GM23338 (cell line): ENCODE measurements around the gene NFATC1. TPM values are rescaled to one million over a fixed set of nuclear protein-coding genes. Genes with fewer than 3 reads are reported as not detected.

Experiments
- ATAC-seq: fragments of 200-7000 bp; cut with Tn5 transposase; 3 replicates; pipeline ENCODE4 v1.9.1; 2020
- DNase-seq: peaks from one replicate; pipeline ENCODE4 v3.0.0-alpha.2; 2015; ENCODE audit warnings: low spot score
- H2AFZ ChIP-seq: fragments of 200-600 bp; sonication (generic); 2 replicates; pipeline ENCODE4 v1.8.0; 2016; ENCODE audit warnings: antibody characterized with exemption, mild to moderate bottlenecking, moderate library complexity
- H3F3A ChIP-seq: fragments of 200-600 bp; sonication (generic); replicated peaks from 2 replicates; pipeline ENCODE4 v1.8.0; 2017; ENCODE audit warnings: antibody characterized with exemption, mixed run types, low read depth
- H3K27ac ChIP-seq: fragments of 200-600 bp; sonication (generic); 2 replicates; pipeline ENCODE4 v1.6.1; 2016; ENCODE audit warnings: low read depth
- H3K27me3 ChIP-seq: fragments of 200-600 bp; sonication (generic); 2 replicates; pipeline ENCODE4 v1.8.0; 2016; ENCODE audit warnings: mild to moderate bottlenecking, mixed run types, moderate library complexity; ENCODE audit not compliant: insufficient read depth
- H3K36me3 ChIP-seq: fragments of 200-600 bp; sonication (generic); 2 replicates; pipeline ENCODE4 v1.8.0; 2016; ENCODE audit warnings: mild to moderate bottlenecking; ENCODE audit not compliant: insufficient read depth
- H3K4me1 ChIP-seq: fragments of 200-600 bp; sonication (generic); 2 replicates; pipeline ENCODE4 v1.8.0; 2016; ENCODE audit warnings: mild to moderate bottlenecking, moderate library complexity; ENCODE audit not compliant: insufficient read depth
- H3K4me2 ChIP-seq: fragments of 200-600 bp; sonication (generic); 2 replicates; pipeline ENCODE4 v1.7.1; 2017; ENCODE audit warnings: mixed run types
- H3K4me3 ChIP-seq: fragments of 200-600 bp; sonication (generic); 2 replicates; pipeline ENCODE4 v1.6.1; 2016; ENCODE audit warnings: mixed run types
- H3K79me2 ChIP-seq: fragments of 200-600 bp; sonication (generic); replicated peaks from 2 replicates; pipeline ENCODE4 v1.8.0; 2017; ENCODE audit warnings: mild to moderate bottlenecking; ENCODE audit not compliant: insufficient read depth
- H3K9me2 ChIP-seq: fragments of 200-600 bp; sonication (generic); 2 replicates; pipeline ENCODE4 v1.8.0; 2017; ENCODE audit not compliant: insufficient read depth
- H4K20me1 ChIP-seq: fragments of 200-600 bp; sonication (generic); replicated peaks from 2 replicates; pipeline ENCODE4 v1.8.0; 2017; ENCODE audit warnings: mild to moderate bottlenecking; ENCODE audit not compliant: insufficient read depth
- H3K27ac Mint-ChIP-seq: 2 replicates; pipeline ENCODE4 v1.8.0; 2020; ENCODE audit warnings: inconsistent platforms, mild to moderate bottlenecking, moderate library complexity, mixed read lengths
- H3K27me3 Mint-ChIP-seq: 3 replicates; pipeline ENCODE4 v1.8.0; 2022; ENCODE audit warnings: low read depth, mild to moderate bottlenecking, moderate library complexity, mixed read lengths, inconsistent platforms; ENCODE audit not compliant: insufficient read depth, poor library complexity
- H3K36me3 Mint-ChIP-seq: 3 replicates; pipeline ENCODE4 v1.8.0; 2021; ENCODE audit warnings: low read depth, mild to moderate bottlenecking, inconsistent platforms, moderate library complexity, mixed read lengths
- H3K4me1 Mint-ChIP-seq: 3 replicates; pipeline ENCODE4 v1.8.0; 2020; ENCODE audit warnings: mild to moderate bottlenecking, inconsistent platforms, mixed read lengths
- H3K4me3 Mint-ChIP-seq: 3 replicates; pipeline ENCODE4 v1.8.0; 2021; ENCODE audit warnings: moderate library complexity, mild to moderate bottlenecking, inconsistent platforms, mixed read lengths
- H3K9me3 Mint-ChIP-seq: 3 replicates; pipeline ENCODE4 v1.8.0; 2020; ENCODE audit warnings: moderate library complexity, mild to moderate bottlenecking, inconsistent platforms, mixed read lengths
- CREB1 ChIP-seq: fragments of 250-450 bp; sonication (Bioruptor Pico); IDR thresholded peaks from 2 replicates; pipeline ENCODE4 v1.5.0; 2020; ENCODE audit warnings: low read depth, mild to moderate bottlenecking, moderate library complexity
- EZH2 ChIP-seq: fragments of 200-600 bp; sonication (generic); IDR thresholded peaks from one replicate; pipeline ENCODE4 v1.8.0; 2017; ENCODE audit warnings: antibody characterized with exemption, mild to moderate bottlenecking, low read depth; ENCODE audit not compliant: unreplicated experiment
- EZH2phosphoT487 ChIP-seq: fragments of 200-600 bp; sonication (generic); IDR thresholded peaks from one replicate; pipeline ENCODE4 v1.8.1; 2018; ENCODE audit warnings: antibody characterized with exemption; ENCODE audit not compliant: unreplicated experiment
- NANOG ChIP-seq: IDR thresholded peaks from 2 replicates; pipeline ENCODE4 v1.6.1; 2016; ENCODE audit warnings: antibody characterized with exemption, borderline replicate concordance
- POLR2AphosphoS5 ChIP-seq: IDR thresholded peaks from 2 replicates; pipeline ENCODE4 v1.6.1; 2016; ENCODE audit warnings: antibody characterized with exemption, low read depth
- STAT1 ChIP-seq: IDR thresholded peaks from one replicate; pipeline ENCODE4 v1.6.1; 2016; ENCODE audit warnings: antibody characterized with exemption; ENCODE audit not compliant: unreplicated experiment
- ZNF114 ChIP-seq: fragments of 250-450 bp; sonication (Bioruptor Pico); IDR thresholded peaks from 2 replicates; pipeline ENCODE4 v1.5.0; 2020; ENCODE audit warnings: mild to moderate bottlenecking, moderate library complexity
- ZNF331 ChIP-seq: fragments of 250-450 bp; sonication (Bioruptor Pico); IDR thresholded peaks from 2 replicates; pipeline ENCODE4 v1.5.0; 2020; ENCODE audit warnings: low read depth, mild to moderate bottlenecking, moderate library complexity
- polyA plus RNA-seq: library from polyadenylated mRNA; unstranded; fragments of >200 nt; fragmentation: Nextera tagmentation; extraction: Ambion mirVana; gene quantifications from 2 replicates; pipeline ENCODE4 v1.2.1, GENCODE V29; 2016
- total RNA-seq: library from RNA; depleted of rRNA; stranded (reverse); fragments of >200 nt; shearing (Covaris generic); gene quantifications from 2 replicates; pipeline ENCODE4 v1.2.3, GENCODE V29; 2014
- TF ChIP-seq, protein P1 (sequence below), 2 experiments: fragments of 200-600 bp in 1 of 2; sonication (generic) in 1 of 2; conservative IDR thresholded peaks; 2 replicates each; pipeline versions ENCODE4 v1.5.1 to v1.6.1; 2016 to 2017; ENCODE audit warnings: antibody characterized with exemption in 2 of 2, low read depth in 2 of 2, mild to moderate bottlenecking in 2 of 2, moderate library complexity in 1 of 2
- TF ChIP-seq, protein P2 (sequence below): IDR thresholded peaks from one replicate; pipeline ENCODE4 v1.6.1; 2018; ENCODE audit warnings: antibody characterized with exemption; ENCODE audit not compliant: unreplicated experiment
- TF ChIP-seq, protein P3 (sequence below): IDR thresholded peaks from 2 replicates; pipeline ENCODE4 v1.6.1; 2016; ENCODE audit warnings: antibody characterized with exemption
- TF ChIP-seq, protein P4 (sequence below): fragments of 250-450 bp; sonication (Bioruptor Pico); IDR thresholded peaks from 2 replicates; pipeline ENCODE4 v1.5.0; 2020; ENCODE audit warnings: mild to moderate bottlenecking, moderate library complexity

The NFATC1 gene
- total and polyA plus RNA-seq, 2 experiments from 2014 or later = 3.9 to 6.4 TPM

DNA sequence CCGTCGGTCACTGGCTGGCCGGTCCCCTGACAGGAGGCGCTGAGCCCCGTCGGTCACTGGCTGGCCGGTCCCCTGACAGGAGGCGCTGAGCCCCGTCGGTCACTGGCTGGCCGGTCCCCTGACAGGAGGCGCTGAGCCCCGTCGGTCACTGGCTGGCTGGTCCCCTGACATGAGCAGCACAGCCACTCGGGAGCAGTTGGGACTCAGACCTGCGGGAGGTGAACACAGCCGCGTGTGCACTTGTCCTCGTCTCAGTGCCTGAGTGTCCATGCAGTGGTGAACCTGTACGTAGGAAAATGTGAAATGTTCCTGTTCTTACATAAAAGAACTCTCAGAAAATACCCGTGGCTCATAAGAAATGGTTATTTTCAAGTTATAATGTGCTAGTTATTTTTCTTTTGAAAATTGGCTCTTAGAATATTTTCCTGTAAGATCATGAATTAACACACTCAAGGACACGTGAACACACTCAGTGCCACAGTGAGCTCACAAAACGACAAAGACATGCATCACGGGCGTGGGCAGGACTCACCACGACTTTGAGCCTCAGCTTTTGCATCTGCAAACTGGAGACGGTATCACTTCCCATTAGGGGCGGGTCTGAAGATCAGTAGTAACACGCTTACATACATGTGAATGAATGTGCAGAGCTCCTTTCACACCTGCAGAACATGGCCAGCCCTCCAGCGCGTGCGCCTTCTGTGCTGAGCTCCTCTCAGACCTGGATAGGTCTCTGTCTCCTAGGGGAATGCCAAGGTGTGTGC, 21.1 kb upstream of the NFATC1 start:
- ATAC-seq (no peak), DNase-seq (no peak)
- no peak overlapping the region for H3K27ac Mint-ChIP-seq
- Histone ChIP-seq H3K27me3 (no peaks in the 10 kb centered on the region), H3F3A (0 out of 2 replicates have a peak, but pooled peaks cover 5% of the 10 kb centered on the region), H3K79me2 (no peaks in the 10 kb centered on the region), H3K9me2 (no peaks in the 10 kb centered on the region), H4K20me1 (no peaks in the 10 kb centered on the region), H3K4me2 (no peak overlapping the region), H3K27ac (no peak overlapping the region), H3K4me3 (no peak overlapping the region), H3K4me1 (no peaks in the 10 kb centered on the region), H3K36me3 (no peaks in the 10 kb centered on the region), H2AFZ (no peak overlapping the region)
- no peaks in the 10 kb centered on the region for H3K9me3 Mint-ChIP-seq
- no peak overlapping the region for H3K4me3 Mint-ChIP-seq
- no peaks in the 10 kb centered on the region; the same call in 2 of the 3 replicates for H3K36me3 Mint-ChIP-seq
- peaks cover 14% of the 10 kb centered on the region; the same call in 1 of the 3 replicates for H3K4me1 Mint-ChIP-seq
- TF ChIP-seq, protein P1, sequence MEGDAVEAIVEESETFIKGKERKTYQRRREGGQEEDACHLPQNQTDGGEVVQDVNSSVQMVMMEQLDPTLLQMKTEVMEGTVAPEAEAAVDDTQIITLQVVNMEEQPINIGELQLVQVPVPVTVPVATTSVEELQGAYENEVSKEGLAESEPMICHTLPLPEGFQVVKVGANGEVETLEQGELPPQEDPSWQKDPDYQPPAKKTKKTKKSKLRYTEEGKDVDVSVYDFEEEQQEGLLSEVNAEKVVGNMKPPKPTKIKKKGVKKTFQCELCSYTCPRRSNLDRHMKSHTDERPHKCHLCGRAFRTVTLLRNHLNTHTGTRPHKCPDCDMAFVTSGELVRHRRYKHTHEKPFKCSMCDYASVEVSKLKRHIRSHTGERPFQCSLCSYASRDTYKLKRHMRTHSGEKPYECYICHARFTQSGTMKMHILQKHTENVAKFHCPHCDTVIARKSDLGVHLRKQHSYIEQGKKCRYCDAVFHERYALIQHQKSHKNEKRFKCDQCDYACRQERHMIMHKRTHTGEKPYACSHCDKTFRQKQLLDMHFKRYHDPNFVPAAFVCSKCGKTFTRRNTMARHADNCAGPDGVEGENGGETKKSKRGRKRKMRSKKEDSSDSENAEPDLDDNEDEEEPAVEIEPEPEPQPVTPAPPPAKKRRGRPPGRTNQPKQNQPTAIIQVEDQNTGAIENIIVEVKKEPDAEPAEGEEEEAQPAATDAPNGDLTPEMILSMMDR (conservative IDR thresholded peaks at IDR 0.05; ENCODE audit: low read depth in 2 of 2) = no peak
- TF ChIP-seq STAT1 (no peak), NANOG (no peak), ZNF114 (no peak), EZH2phosphoT487 (no peak), ZNF331 (CRISPR knock-in tag) (no peak), EZH2 (no peak), CREB1 (CRISPR knock-in tag) (no peak), POLR2AphosphoS5 (no peak)
- TF ChIP-seq, protein P2, sequence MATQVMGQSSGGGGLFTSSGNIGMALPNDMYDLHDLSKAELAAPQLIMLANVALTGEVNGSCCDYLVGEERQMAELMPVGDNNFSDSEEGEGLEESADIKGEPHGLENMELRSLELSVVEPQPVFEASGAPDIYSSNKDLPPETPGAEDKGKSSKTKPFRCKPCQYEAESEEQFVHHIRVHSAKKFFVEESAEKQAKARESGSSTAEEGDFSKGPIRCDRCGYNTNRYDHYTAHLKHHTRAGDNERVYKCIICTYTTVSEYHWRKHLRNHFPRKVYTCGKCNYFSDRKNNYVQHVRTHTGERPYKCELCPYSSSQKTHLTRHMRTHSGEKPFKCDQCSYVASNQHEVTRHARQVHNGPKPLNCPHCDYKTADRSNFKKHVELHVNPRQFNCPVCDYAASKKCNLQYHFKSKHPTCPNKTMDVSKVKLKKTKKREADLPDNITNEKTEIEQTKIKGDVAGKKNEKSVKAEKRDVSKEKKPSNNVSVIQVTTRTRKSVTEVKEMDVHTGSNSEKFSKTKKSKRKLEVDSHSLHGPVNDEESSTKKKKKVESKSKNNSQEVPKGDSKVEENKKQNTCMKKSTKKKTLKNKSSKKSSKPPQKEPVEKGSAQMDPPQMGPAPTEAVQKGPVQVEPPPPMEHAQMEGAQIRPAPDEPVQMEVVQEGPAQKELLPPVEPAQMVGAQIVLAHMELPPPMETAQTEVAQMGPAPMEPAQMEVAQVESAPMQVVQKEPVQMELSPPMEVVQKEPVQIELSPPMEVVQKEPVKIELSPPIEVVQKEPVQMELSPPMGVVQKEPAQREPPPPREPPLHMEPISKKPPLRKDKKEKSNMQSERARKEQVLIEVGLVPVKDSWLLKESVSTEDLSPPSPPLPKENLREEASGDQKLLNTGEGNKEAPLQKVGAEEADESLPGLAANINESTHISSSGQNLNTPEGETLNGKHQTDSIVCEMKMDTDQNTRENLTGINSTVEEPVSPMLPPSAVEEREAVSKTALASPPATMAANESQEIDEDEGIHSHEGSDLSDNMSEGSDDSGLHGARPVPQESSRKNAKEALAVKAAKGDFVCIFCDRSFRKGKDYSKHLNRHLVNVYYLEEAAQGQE = no peak
- TF ChIP-seq, protein P3, sequence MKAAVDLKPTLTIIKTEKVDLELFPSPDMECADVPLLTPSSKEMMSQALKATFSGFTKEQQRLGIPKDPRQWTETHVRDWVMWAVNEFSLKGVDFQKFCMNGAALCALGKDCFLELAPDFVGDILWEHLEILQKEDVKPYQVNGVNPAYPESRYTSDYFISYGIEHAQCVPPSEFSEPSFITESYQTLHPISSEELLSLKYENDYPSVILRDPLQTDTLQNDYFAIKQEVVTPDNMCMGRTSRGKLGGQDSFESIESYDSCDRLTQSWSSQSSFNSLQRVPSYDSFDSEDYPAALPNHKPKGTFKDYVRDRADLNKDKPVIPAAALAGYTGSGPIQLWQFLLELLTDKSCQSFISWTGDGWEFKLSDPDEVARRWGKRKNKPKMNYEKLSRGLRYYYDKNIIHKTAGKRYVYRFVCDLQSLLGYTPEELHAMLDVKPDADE = no peak
- TF ChIP-seq, protein P4, sequence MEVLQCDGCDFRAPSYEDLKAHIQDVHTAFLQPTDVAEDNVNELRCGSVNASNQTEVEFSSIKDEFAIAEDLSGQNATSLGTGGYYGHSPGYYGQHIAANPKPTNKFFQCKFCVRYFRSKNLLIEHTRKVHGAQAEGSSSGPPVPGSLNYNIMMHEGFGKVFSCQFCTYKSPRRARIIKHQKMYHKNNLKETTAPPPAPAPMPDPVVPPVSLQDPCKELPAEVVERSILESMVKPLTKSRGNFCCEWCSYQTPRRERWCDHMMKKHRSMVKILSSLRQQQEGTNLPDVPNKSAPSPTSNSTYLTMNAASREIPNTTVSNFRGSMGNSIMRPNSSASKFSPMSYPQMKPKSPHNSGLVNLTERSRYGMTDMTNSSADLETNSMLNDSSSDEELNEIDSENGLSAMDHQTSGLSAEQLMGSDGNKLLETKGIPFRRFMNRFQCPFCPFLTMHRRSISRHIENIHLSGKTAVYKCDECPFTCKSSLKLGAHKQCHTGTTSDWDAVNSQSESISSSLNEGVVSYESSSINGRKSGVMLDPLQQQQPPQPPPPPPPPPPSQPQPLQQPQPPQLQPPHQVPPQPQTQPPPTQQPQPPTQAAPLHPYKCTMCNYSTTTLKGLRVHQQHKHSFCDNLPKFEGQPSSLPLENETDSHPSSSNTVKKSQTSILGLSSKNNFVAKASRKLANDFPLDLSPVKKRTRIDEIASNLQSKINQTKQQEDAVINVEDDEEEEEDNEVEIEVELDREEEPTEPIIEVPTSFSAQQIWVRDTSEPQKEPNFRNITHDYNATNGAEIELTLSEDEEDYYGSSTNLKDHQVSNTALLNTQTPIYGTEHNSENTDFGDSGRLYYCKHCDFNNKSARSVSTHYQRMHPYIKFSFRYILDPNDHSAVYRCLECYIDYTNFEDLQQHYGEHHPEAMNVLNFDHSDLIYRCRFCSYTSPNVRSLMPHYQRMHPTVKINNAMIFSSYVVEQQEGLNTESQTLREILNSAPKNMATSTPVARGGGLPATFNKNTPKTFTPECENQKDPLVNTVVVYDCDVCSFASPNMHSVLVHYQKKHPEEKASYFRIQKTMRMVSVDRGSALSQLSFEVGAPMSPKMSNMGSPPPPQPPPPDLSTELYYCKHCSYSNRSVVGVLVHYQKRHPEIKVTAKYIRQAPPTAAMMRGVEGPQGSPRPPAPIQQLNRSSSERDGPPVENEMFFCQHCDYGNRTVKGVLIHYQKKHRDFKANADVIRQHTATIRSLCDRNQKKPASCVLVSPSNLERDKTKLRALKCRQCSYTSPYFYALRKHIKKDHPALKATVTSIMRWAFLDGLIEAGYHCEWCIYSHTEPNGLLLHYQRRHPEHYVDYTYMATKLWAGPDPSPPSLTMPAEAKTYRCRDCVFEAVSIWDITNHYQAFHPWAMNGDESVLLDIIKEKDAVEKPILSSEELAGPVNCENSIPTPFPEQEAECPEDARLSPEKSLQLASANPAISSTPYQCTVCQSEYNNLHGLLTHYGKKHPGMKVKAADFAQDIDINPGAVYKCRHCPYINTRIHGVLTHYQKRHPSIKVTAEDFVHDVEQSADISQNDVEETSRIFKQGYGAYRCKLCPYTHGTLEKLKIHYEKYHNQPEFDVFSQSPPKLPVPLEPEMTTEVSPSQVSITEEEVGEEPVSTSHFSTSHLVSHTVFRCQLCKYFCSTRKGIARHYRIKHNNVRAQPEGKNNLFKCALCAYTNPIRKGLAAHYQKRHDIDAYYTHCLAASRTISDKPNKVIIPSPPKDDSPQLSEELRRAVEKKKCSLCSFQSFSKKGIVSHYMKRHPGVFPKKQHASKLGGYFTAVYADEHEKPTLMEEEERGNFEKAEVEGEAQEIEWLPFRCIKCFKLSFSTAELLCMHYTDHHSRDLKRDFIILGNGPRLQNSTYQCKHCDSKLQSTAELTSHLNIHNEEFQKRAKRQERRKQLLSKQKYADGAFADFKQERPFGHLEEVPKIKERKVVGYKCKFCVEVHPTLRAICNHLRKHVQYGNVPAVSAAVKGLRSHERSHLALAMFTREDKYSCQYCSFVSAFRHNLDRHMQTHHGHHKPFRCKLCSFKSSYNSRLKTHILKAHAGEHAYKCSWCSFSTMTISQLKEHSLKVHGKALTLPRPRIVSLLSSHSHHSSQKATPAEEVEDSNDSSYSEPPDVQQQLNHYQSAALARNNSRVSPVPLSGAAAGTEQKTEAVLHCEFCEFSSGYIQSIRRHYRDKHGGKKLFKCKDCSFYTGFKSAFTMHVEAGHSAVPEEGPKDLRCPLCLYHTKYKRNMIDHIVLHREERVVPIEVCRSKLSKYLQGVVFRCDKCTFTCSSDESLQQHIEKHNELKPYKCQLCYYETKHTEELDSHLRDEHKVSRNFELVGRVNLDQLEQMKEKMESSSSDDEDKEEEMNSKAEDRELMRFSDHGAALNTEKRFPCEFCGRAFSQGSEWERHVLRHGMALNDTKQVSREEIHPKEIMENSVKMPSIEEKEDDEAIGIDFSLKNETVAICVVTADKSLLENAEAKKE (CRISPR knock-in tag) = no peak
- H3K27me3 Mint-ChIP-seq = peaks cover 5% of the 10 kb centered on the region
